Peyer's patch (tissue), 4 donors: Measurements from ENCODE around the gene P3H4.

ENCODE experiments used
- POLR2A ChIP-seq, 2 donors: fragments of 450-650 bp; IDR thresholded peaks; one replicate each; pipeline ENCODE4 v1.5.1; 2017; ENCODE audit warnings: antibody characterized with exemption in 2 of 2, mild to moderate bottlenecking in 2 of 2, moderate library complexity in 2 of 2
- TF ChIP-seq, protein P1 (sequence below), 6 experiments: fragments of 450-650 bp in 4 of 6; fragments of 200-600 bp in 2 of 6; sonication (generic) in 1 of 6; IDR thresholded peaks; one replicate each; pipeline ENCODE4 v1.5.1; 2017 to 2019; ENCODE audit warnings: antibody characterized with exemption in 6 of 6, mild to moderate bottlenecking in 3 of 6, moderate library complexity in 1 of 6

DNA sequence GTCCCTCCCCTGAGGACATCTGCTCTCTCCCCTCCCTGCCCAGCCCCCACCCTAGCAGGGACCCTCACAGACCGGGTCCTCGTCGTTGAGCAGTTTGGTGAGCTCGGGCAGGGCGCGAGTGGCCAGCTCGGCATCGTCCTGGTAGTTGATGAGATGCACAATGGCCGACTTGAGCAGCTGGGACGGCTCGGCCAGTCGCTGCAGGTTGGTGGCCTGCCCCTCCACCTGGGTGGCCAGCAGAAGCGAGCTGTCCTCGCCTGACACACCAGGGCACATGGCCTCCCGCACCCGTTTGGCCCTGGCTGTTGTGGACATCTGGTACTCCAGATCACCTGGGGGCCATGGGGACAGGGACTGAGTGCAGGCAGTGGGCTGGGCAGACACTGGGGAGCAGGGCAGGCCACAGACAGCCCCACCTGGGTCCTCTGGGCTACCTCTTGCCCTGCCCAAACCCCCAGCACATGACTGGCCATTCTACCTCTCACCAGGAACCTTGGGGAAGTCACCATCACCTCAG lies 42.3 kb downstream of the P3H4 start:
- TF ChIP-seq, protein P1, sequence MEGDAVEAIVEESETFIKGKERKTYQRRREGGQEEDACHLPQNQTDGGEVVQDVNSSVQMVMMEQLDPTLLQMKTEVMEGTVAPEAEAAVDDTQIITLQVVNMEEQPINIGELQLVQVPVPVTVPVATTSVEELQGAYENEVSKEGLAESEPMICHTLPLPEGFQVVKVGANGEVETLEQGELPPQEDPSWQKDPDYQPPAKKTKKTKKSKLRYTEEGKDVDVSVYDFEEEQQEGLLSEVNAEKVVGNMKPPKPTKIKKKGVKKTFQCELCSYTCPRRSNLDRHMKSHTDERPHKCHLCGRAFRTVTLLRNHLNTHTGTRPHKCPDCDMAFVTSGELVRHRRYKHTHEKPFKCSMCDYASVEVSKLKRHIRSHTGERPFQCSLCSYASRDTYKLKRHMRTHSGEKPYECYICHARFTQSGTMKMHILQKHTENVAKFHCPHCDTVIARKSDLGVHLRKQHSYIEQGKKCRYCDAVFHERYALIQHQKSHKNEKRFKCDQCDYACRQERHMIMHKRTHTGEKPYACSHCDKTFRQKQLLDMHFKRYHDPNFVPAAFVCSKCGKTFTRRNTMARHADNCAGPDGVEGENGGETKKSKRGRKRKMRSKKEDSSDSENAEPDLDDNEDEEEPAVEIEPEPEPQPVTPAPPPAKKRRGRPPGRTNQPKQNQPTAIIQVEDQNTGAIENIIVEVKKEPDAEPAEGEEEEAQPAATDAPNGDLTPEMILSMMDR (IDR thresholded peaks at IDR 0.05) = no peak
- no peak for TF ChIP-seq POLR2A (IDR thresholded peaks at IDR 0.05)
